HEK293 (cell line): ENCODE measurements around the gene TAL1.
"Not testable (repeated sequence)": the region's sequence is repeated elsewhere in the genome, so short reads cannot be mapped to it uniquely, and the experiment has no call there.

Experiments
- CTCF ChIA-PET: fragments of 350-600 bp; formaldehyde crosslinking; extraction: SDS; loops from one replicate; lab custom pipeline; 2021; ENCODE audit warnings: antibody characterized with exemption; lab: Yijun Ruan, JAX
- POLR2A ChIA-PET: fragments of 300-600 bp; formaldehyde crosslinking; extraction: SDS; loops from one replicate; lab custom pipeline; 2020; ENCODE audit warnings: antibody characterized with exemption, inconsistent platforms; lab: Yijun Ruan, JAX
- H3K27ac ChIP-seq: fragments of 200-500 bp; sonication (Bioruptor generic); 2 replicates; pipeline ENCODE4 v1.5.1; 2014; ENCODE audit warnings: low read depth, low read length, control low read depth, inconsistent platforms; ENCODE audit errors: extremely low read depth
- H3K36me3 ChIP-seq, 2 experiments: fragments of 200-500 bp in 1 of 2; sonication (Bioruptor generic) in 1 of 2; 1 replicate in 1 of 2; 2 replicates in 1 of 2; pipeline ENCODE4 v1.5.1; 2014 to 2017; ENCODE audit warnings: inconsistent platforms in 2 of 2, low read length in 2 of 2; ENCODE audit not compliant: control insufficient read depth in 2 of 2, insufficient read depth in 1 of 2
- H3K4me1 ChIP-seq: fragments of 200-500 bp; sonication (Bioruptor generic); 2 replicates; pipeline ENCODE4 v1.5.1; 2014; ENCODE audit warnings: mild to moderate bottlenecking, low read length, inconsistent platforms; ENCODE audit not compliant: control insufficient read depth, insufficient read depth
- H3K4me3 ChIP-seq: 2 replicates; pipeline ENCODE4 v1.5.1; 2011; ENCODE audit warnings: low read depth, mild to moderate bottlenecking, control low read depth, low read length, moderate library complexity
- H3K9me3 ChIP-seq: fragments of 200-500 bp; sonication (Bioruptor generic); 2 replicates; pipeline ENCODE4 v1.5.1; 2014; ENCODE audit warnings: low read depth, low read length, inconsistent platforms; ENCODE audit not compliant: control insufficient read depth, insufficient read depth
- GFI1B ChIP-seq: fragments of 450-650 bp; formaldehyde crosslinking; IDR thresholded peaks from 2 replicates; pipeline ENCODE4 v1.5.1; 2016; ENCODE audit warnings: missing biosample characterization, missing genetic modification characterization
- OSR2 ChIP-seq: fragments of 450-650 bp; formaldehyde crosslinking; IDR thresholded peaks from 2 replicates; pipeline ENCODE4 v1.5.1; 2016; ENCODE audit warnings: missing biosample characterization, missing genetic modification characterization
- SCRT1 ChIP-seq: fragments of 450-650 bp; formaldehyde crosslinking; IDR thresholded peaks from 2 replicates; pipeline ENCODE4 v1.5.1; 2016; ENCODE audit warnings: missing biosample characterization, missing genetic modification characterization, borderline replicate concordance
- TRIM28 ChIP-seq: IDR thresholded peaks from 2 replicates; pipeline ENCODE4 v1.6.1; 2011; ENCODE audit warnings: low read length, control low read depth, borderline replicate concordance
- ZFHX2 ChIP-seq: fragments of 450-650 bp; formaldehyde crosslinking; conservative IDR thresholded peaks from 2 replicates; pipeline ENCODE4 v1.5.1; 2016; ENCODE audit warnings: missing biosample characterization, missing genetic modification characterization
- ZFP41 ChIP-seq: fragments of 450-650 bp; formaldehyde crosslinking; IDR thresholded peaks from 2 replicates; pipeline ENCODE4 v1.5.1; 2016; ENCODE audit warnings: missing biosample characterization, missing genetic modification characterization, borderline replicate concordance
- ZNF146 ChIP-seq: fragments of 450-650 bp; formaldehyde crosslinking; IDR thresholded peaks from 2 replicates; pipeline ENCODE4 v1.5.1; 2016; ENCODE audit warnings: missing biosample characterization, missing genetic modification characterization
- ZNF211 ChIP-seq: fragments of 450-650 bp; formaldehyde crosslinking; IDR thresholded peaks from 2 replicates; pipeline ENCODE4 v1.5.1; 2016; ENCODE audit warnings: low read depth, missing biosample characterization, missing genetic modification characterization
- ZNF311 ChIP-seq: fragments of 450-650 bp; formaldehyde crosslinking; IDR thresholded peaks from 2 replicates; pipeline ENCODE4 v1.5.1; 2017; ENCODE audit warnings: missing biosample characterization, missing genetic modification characterization, borderline replicate concordance
- ZNF341 ChIP-seq: fragments of 450-650 bp; formaldehyde crosslinking; IDR thresholded peaks from 2 replicates; pipeline ENCODE4; 2016; ENCODE audit warnings: low read depth, missing biosample characterization, missing genetic modification characterization
- ZNF529 ChIP-seq: fragments of 450-650 bp; formaldehyde crosslinking; IDR thresholded peaks from 2 replicates; pipeline ENCODE4 v1.5.1; 2017; ENCODE audit warnings: missing genetic modification characterization, missing biosample characterization; ENCODE audit not compliant: insufficient replicate concordance
- ZNF560 ChIP-seq: fragments of 450-650 bp; formaldehyde crosslinking; IDR thresholded peaks from 2 replicates; pipeline ENCODE4 v1.5.1; 2017; ENCODE audit warnings: missing biosample characterization, missing genetic modification characterization, borderline replicate concordance
- ZSCAN30 ChIP-seq: fragments of 450-650 bp; IDR thresholded peaks from 2 replicates; pipeline ENCODE4 v1.5.1; 2018; ENCODE audit warnings: missing biosample characterization, mild to moderate bottlenecking, missing genetic modification characterization, moderate library complexity
- TF ChIP-seq, protein P1 (sequence below): fragments of 450-650 bp; formaldehyde crosslinking; IDR thresholded peaks from 2 replicates; pipeline ENCODE4 v1.5.1; 2016; ENCODE audit warnings: missing biosample characterization, missing genetic modification characterization
- TF ChIP-seq, protein P2 (sequence below): fragments of 450-650 bp; IDR thresholded peaks from 2 replicates; pipeline ENCODE4 v1.5.1; 2018; ENCODE audit warnings: missing biosample characterization, missing genetic modification characterization
- TF ChIP-seq, protein P3 (sequence below): fragments of 450-650 bp; formaldehyde crosslinking; IDR thresholded peaks from 2 replicates; pipeline ENCODE4 v1.5.1; 2017; ENCODE audit warnings: missing biosample characterization, missing genetic modification characterization

The TAL1 gene

DNA sequence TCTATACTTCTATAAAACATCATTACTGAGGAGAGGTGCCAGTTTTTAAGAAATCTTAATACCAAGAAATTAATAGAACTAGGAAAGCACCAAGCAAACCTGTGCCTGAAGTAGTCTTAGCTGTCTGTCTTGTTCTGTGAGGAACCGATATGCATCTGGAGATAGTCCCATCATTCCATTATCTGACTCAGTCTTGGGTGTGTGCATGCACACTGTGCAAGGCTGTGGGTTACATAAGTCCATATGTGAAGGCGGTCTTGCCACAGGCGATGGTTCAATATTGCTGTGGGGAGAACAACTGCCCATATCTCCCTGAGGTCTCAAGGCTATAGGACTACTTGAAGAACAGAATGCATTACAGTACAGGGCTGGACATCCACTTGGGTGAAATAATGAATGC lies 48.1 kb upstream of the TAL1 start (continued):
- TF ChIP-seq, protein P1, sequence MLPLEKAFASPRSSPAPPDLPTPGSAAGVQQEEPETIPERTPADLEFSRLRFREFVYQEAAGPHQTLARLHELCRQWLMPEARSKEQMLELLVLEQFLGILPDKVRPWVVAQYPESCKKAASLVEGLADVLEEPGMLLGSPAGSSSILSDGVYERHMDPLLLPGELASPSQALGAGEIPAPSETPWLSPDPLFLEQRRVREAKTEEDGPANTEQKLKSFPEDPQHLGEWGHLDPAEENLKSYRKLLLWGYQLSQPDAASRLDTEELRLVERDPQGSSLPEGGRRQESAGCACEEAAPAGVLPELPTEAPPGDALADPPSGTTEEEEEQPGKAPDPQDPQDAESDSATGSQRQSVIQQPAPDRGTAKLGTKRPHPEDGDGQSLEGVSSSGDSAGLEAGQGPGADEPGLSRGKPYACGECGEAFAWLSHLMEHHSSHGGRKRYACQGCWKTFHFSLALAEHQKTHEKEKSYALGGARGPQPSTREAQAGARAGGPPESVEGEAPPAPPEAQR = no peak
- TF ChIP-seq ZNF211 = no peak
- TF ChIP-seq, protein P2, sequence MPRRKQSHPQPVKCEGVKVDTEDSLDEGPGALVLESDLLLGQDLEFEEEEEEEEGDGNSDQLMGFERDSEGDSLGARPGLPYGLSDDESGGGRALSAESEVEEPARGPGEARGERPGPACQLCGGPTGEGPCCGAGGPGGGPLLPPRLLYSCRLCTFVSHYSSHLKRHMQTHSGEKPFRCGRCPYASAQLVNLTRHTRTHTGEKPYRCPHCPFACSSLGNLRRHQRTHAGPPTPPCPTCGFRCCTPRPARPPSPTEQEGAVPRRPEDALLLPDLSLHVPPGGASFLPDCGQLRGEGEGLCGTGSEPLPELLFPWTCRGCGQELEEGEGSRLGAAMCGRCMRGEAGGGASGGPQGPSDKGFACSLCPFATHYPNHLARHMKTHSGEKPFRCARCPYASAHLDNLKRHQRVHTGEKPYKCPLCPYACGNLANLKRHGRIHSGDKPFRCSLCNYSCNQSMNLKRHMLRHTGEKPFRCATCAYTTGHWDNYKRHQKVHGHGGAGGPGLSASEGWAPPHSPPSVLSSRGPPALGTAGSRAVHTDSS (tag by site-specific recombination) = no peak
- TF ChIP-seq ZNF146 (tag by site-specific recombination) = no peak
- TF ChIP-seq TRIM28 = no peak
- no peak for TF ChIP-seq ZNF560
- TF ChIP-seq ZNF341 = no peak
- no peak for TF ChIP-seq ZNF311 (tag by site-specific recombination)
- TF ChIP-seq GFI1B (tag by site-specific recombination) = no peak
- TF ChIP-seq ZSCAN30 (tag by site-specific recombination) = no peak

DNA sequence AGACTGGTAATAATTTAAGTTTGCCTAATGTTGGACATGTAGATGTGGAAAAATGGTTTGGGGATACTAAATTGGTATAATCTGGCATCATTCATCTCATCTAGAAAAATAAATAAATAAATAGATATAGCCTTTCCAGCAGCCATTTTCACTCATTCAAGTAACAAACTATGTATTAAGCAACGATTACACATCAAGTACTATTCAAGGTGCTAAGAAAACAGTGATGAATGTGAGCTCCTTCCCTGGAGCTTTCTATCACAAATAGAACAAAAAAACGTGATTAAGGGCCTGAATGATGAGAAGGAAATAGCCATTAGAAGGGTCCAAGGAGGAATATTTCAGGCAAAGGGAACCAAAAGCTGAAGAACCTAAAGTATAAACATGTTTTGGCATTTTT lies 44.8 kb upstream of the TAL1 start:
- TF ChIP-seq SCRT1 (tag by site-specific recombination) = no peak
- TF ChIP-seq OSR2 (tag by site-specific recombination) = no peak
- no peak for TF ChIP-seq ZNF529 (tag by site-specific recombination)
- TF ChIP-seq ZFP41 (tag by site-specific recombination) = no peak
- TF ChIP-seq ZFHX2 = no peak
- TF ChIP-seq, protein P3, sequence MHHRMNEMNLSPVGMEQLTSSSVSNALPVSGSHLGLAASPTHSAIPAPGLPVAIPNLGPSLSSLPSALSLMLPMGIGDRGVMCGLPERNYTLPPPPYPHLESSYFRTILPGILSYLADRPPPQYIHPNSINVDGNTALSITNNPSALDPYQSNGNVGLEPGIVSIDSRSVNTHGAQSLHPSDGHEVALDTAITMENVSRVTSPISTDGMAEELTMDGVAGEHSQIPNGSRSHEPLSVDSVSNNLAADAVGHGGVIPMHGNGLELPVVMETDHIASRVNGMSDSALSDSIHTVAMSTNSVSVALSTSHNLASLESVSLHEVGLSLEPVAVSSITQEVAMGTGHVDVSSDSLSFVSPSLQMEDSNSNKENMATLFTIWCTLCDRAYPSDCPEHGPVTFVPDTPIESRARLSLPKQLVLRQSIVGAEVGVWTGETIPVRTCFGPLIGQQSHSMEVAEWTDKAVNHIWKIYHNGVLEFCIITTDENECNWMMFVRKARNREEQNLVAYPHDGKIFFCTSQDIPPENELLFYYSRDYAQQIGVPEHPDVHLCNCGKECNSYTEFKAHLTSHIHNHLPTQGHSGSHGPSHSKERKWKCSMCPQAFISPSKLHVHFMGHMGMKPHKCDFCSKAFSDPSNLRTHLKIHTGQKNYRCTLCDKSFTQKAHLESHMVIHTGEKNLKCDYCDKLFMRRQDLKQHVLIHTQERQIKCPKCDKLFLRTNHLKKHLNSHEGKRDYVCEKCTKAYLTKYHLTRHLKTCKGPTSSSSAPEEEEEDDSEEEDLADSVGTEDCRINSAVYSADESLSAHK (tag by site-specific recombination) = no peak
- TF ChIP-seq, all 188 proteins: peak for 0
- Histone ChIP-seq H3K9me3 (no peaks in the 10 kb centered on the region), H3K36me3 (peaks cover 30 to 62% of the 10 kb centered on the region in 2 experiments), H3K4me3 (no peak overlapping the region), H3K27ac (no peak overlapping the region), H3K4me1 (no peaks in the 10 kb centered on the region)
- ChIA-PET POLR2A (no interaction called here), CTCF (interaction anchor here (0.8 to 2.7 kb wide), 4 partner anchors 14 to 101 kb away, joined by 3 to 15 read pairs (median 6); no protein-coding TSS in a partner anchor)

DNA sequence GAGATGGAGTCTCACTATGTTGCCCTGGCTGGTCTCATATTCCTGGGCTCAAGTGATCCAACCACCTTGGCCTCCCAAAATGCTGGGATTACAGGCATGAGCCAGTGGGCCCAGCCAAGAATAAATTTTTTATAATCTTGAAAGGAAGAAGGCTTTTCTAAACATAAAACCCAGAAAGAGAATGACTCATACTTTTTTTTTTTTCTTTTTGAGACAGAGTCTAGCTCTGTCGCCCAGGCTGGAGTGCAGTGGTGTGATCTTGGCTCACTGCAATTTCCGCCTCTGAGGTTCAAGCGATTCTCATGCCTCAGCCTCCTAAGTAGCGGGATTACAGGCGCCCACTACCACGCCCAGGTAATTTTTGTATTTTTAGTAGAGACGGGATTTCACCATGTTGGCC lies 43.8 kb upstream of the TAL1 start:
- not testable (repeated sequence) for H3K27ac ChIP-seq, H3K4me3 ChIP-seq, H3K9me3 ChIP-seq, H3K4me1 ChIP-seq
- peaks cover 23 to 62% of the 10 kb centered on the region in 2 experiments for H3K36me3 ChIP-seq
- ChIA-PET CTCF (interaction anchor here (1.4 to 2.7 kb wide), 3 partner anchors 13 to 97 kb away, joined by 4 to 15 read pairs (median 9); no protein-coding TSS in a partner anchor), POLR2A (interaction anchor here (0.6 kb wide), 1 partner anchor 13 kb away, joined by 3 read pairs; no protein-coding TSS in a partner anchor)

DNA sequence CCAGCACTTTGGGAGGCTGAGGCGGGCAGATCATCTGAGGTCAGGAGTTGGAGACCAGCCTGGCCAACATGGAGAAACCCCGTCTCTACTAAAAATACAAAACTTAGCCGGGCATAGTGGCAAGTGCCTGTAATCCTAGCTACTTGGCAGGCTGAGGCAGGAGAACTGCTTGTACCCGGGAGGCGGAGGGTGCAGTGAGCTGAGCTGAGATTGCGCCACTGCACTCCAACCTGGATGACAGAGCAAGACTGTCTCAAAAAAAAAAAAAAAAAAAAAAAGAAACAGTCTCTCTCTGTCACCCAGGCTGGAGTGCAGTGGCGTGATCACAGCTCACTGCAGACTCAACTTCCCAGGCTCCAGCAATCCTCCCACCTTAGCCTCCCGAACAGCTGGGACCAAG lies 33.5 kb upstream of the TAL1 start:
- H3K4me1 ChIP-seq, POLR2A ChIA-PET, H3K27ac ChIP-seq, H3K9me3 ChIP-seq, H3K4me3 ChIP-seq: not testable (repeated sequence)
- H3K36me3 ChIP-seq = peaks cover 49 to 75% of the 10 kb centered on the region in 2 experiments
- CTCF ChIA-PET = interaction anchor here (0.6 to 7.0 kb wide), 3 partner anchors 10 to 855 kb away, joined by 4 to 136 read pairs (median 6); partner anchors contain the start of gene PDZK1IP1
